Fibroblast of skin of left biceps (primary cell): ENCODE data around the gene TRERF1.

Experiments
- DNase-seq, 2 experiments: peaks; one replicate each; pipeline ENCODE4 v3.0.0-alpha.2; 2013; ENCODE audit warnings: low read depth in 2 of 2

Gene TRERF1

GRCh38 chr6:42275376-42276033 lies 176.2 kb downstream of the TRERF1 start:
- DNase-seq, result no peak

- DNase-seq, result no peak
Measured at GRCh38 chr6:42274898-42275297, 176.8 kb downstream of the TRERF1 start.

GRCh38 chr6:42271834-42272805 lies 179.6 kb downstream of the TRERF1 start:
- DNase-seq, result no peak

- no peak for DNase-seq
Measured at GRCh38 chr6:42269974-42270510, 181.7 kb downstream of the TRERF1 start.

- DNase-seq, result no peak
Measured at GRCh38 chr6:42269553-42269952, 182.2 kb downstream of the TRERF1 start.

- DNase-seq, result no peak
Measured at GRCh38 chr6:42268835-42269204, 182.9 kb downstream of the TRERF1 start.

GRCh38 chr6:42268016-42268834 lies 183.5 kb downstream of the TRERF1 start:
- no peak for DNase-seq

- no peak for DNase-seq
Measured at GRCh38 chr6:42266538-42266937, 185.2 kb downstream of the TRERF1 start.

- no peak for DNase-seq
Measured at GRCh38 chr6:42264852-42265390, 186.8 kb downstream of the TRERF1 start.

- DNase-seq, result no peak
Measured at GRCh38 chr6:42264162-42264851, 187.4 kb downstream of the TRERF1 start.

- no peak for DNase-seq
Measured at GRCh38 chr6:42263165-42263728, 188.5 kb downstream of the TRERF1 start.

GRCh38 chr6:42260972-42261371 lies 190.8 kb downstream of the TRERF1 start:
- DNase-seq, result no peak

GRCh38 chr6:42260396-42260888 lies 191.3 kb downstream of the TRERF1 start:
- DNase-seq, result no peak

GRCh38 chr6:42259841-42260395 lies 191.8 kb downstream of the TRERF1 start:
- DNase-seq, result peak; percentile 43

GRCh38 chr6:42259286-42259685 lies 192.4 kb downstream of the TRERF1 start:
- no peak for DNase-seq

GRCh38 chr6:42257614-42258013 lies 194.1 kb downstream of the TRERF1 start:
- no peak for DNase-seq

GRCh38 chr6:42257063-42257462 lies 194.7 kb downstream of the TRERF1 start:
- no peak for DNase-seq

GRCh38 chr6:42255050-42255449 lies 196.7 kb downstream of the TRERF1 start:
- DNase-seq, result no peak

- DNase-seq, result no peak
Measured at GRCh38 chr6:42254505-42254904, 197.2 kb downstream of the TRERF1 start.
